Dedifferentiated amniotic fluid mesenchymal stem cell (primary cell): ENCODE measurements around the gene ALG14.
A peak's percentile ranks its signal among the peaks of the same experiment; 100 is the strongest.

ENCODE experiments used
- DNase-seq: peaks from one replicate; pipeline ENCODE4 v3.0.0-alpha.2; 2016; ENCODE audit errors: extremely low spot score

The ALG14 gene

GRCh38 chr1:94980582-94981574, 91.9 kb downstream of the ALG14 start:
- DNase-seq, result peak; percentile 27

GRCh38 chr1:94979656-94980581, 92.8 kb downstream of the ALG14 start:
- no peak for DNase-seq

DNA sequence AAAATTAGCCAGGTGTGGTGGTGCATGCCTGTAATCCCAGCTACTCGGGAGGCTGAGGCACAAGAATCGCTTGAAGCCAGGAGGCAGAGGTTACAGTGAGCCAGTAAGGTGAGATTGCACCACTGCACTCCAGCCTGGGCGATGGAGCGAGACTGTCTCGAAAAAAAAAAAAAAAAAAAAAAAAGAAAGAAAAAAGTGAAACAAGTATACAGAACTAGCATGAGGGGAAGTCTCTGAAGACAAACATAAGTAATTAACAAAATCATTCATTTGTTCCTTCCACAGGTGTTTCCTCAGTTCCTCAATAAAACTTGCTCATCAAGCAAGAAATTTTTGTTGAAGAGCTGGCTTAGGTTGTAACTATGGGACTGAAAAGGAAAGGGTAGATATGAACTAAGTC, 93.6 kb downstream of the ALG14 start:
- DNase-seq, result no peak

- DNase-seq, result no peak
Observed at GRCh38 chr1:94978401-94978800, 94.3 kb downstream of the ALG14 start.

GRCh38 chr1:94976971-94977548, 95.7 kb downstream of the ALG14 start:
- no peak for DNase-seq

DNA sequence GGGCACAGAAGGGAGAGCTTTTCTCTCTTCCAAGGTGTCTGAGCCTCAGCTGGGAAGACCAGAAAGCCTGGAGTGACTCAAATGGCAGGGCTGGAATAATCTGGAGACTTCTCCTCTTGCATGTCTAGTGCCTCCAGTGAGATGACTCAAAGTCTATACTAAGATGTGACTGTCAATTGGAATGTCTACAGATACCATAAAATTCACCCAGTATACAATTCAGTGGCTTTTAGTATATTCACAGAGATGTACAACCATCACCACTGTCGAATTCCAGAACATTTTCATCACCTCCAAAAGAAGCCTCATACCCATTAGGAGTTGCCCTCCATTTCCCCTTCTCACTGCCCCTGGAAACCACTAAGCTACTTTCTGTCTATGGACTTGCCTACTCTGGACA, 97.9 kb downstream of the ALG14 start:
- DNase-seq, result peak; percentile 68

- peak; percentile 48 for DNase-seq
Observed at GRCh38 chr1:94974241-94974640, 98.5 kb downstream of the ALG14 start.

- DNase-seq, result no peak
Observed at GRCh38 chr1:94973309-94973922, 99.3 kb downstream of the ALG14 start.

DNA sequence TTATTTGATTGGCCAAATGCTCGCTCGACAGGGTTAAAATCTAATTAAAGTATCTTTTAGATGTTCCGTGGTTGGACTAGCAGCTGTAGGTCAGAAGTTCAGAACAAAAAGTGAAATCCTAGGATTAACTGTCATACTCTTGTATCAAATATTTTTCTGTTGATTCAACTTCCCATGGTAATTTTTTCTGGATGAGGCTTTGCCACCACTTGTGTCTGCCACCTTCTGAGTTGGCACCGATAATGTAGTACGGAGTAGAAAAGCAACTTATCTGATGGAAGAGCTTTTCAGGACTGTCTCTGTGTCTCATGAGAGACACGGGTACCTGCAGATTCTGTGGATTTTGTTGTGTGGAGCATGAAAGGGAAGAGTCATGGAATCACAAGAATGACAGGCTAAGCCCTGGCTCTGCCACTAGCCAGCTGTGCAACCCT, 101.2 kb downstream of the ALG14 start:
- DNase-seq, result peak; percentile 55

GRCh38 chr1:94970783-94971182, 102.0 kb downstream of the ALG14 start:
- DNase-seq, result no peak

GRCh38 chr1:94969137-94969536, 103.6 kb downstream of the ALG14 start:
- no peak for DNase-seq

DNA sequence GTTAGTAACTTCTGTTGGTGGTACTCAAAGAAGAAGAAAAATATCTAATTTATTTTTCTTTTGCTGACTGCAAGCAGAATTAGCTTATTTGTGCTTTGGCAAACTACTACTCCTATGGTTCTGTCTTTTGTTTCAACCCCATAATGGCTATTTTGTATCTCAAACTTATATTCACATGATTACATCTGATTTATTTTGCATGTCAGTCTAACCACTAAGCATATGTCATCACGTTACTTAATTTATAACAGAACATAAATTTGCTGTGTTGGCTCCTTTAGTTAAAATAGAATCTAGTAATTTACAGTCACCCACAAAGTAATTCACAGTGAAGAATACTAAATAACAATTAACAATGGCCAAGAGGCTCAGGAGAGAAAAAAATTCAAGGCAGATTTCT, 106.7 kb downstream of the ALG14 start:
- no peak for DNase-seq

DNA sequence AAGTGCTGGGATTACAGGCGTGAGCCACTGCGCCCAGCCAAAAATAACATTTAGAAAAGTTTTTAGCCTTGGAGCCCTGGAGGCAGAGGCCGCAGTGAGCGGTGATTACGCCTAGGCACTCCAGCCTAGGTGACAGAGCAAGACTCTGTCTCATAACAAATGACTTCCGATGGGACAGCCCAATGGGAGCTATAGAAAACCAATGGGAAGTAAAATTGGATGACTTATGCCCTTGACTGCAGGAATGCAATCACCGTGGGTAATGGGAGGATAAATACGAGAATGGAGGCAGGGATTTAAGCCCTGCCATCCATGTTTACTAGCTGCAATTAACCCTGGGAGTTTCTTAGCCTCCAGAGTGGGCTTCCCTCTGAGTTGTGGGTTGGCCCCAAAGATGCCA, 108.9 kb downstream of the ALG14 start:
- no peak for DNase-seq

DNA sequence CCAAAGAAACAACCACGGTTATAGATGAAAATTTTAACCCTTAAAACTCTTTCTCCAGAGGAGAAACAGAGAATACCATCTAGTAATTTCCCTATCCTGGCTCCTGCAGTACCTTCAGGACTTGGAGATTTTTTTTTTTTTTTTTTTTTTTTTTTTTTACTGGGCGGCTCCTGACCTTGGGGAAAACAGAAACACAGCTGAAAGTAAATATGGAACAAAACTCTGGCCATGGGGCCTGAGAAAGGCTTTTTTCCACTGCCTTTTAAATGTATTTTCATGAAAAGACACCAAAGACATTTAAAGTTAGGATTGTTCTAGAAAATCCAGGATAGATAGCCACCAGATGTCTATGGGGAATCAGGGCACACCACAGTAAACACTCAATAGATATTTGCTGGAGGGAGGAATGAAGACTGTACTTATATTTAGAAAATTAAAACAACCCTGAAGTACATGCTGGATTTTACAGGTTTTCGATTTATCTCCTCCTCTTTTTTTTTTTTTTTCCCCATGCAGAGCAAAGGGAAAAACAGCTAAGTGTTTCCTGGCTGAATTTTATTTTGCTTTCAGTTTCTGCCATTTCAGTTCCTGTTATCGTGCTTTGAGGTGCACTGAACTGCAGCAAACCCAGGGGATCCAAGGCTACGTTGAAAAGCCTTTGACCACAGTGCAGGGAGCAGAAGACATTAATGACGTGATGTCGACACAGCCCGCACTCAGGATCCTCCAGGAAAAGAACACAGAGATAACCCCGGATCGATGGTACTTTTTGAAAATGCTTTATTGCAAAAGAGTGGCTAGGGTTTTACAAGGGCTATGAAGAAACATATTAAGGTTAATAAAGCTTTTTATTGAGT, 110.1 kb downstream of the ALG14 start:
- no peak for DNase-seq

DNA sequence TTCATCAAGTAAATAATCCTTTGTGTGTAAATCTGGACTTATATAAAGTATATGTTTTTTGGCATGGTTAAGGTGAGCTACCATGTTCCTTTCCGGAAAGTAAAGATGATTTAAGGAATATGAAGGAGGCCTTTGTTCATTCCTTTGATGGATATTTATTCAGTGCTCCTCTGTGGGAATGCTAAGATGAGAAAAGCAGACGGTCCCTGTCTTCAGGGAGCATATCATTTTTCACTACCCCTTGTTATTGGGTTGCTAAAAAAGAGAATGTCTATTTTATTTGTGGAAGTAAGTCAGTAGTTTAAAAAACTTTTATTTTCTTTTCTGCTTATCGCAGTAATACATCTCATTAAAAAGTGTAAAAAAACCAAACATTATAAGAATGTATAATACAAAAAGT, 110.8 kb downstream of the ALG14 start:
- no peak for DNase-seq

GRCh38 chr1:94961582-94961981, 111.2 kb downstream of the ALG14 start:
- no peak for DNase-seq

DNA sequence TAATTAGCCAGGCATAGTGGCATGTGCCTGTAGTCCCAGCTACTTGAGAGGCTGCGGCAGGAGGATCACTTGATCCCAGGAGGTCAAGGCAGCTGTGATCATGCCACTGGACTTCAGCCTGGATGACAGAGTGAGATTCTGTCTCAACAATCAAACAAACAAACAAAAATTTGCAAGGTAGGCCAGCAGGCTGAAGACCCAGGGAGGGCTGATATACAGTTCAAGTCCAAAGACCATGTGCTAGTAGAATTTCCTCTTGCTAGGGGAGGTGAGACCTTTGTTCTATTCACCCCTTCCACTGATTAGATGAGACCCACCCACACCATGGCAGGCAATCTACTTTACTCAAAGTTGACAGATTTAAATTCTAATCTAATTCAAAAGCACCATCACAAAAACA, 114.7 kb downstream of the ALG14 start:
- no peak for DNase-seq

- no peak for DNase-seq
Observed at GRCh38 chr1:94955767-94956632, 116.8 kb downstream of the ALG14 start.
